ENCODE measurements around the gene COL7A1.

DNA sequence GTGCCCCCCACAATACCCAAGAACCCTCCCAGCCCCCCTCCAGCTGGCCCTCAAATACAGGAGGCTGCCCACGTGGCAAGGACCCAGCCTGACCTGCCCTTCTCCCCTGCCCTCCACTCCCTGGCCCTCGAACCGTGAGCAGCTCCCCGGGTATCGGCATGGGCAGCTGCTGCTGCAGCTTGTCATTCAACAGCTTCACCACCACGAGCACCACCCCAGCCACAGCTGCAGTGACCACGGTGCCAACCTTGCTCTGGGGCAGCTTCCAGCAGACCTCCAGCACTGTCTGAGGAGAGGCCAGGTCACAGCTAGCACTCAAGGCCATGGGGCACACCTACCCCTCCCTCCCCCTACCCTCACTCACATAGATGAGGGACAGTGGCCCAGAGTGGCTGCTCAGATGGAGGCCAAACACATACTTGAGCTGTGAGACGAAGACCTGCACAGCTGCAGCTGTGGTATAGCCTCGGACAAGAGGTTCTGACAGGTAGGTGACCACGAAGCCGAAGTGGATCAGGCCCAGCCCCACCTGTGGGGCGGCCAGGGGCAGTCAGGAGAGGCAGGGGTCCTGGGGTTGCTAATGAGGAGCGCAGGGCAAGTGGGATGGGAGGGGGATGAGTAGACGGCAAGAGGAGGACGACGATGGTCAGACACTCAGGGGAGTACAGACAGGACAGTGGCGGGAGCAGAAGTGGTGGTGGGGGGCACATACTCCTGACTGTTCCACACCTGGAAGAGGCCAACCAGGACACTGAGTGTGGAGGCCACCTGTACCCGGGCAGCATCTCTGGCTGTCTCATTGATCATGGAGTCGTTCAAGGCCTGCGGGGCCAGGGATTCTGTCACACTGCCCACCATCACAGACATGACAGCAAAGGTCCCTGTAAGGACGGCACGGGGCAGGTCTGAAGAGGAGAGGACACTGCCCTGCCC, 36.7 kb upstream of the COL7A1 start:
- TF ChIP-seq, protein P1, sequence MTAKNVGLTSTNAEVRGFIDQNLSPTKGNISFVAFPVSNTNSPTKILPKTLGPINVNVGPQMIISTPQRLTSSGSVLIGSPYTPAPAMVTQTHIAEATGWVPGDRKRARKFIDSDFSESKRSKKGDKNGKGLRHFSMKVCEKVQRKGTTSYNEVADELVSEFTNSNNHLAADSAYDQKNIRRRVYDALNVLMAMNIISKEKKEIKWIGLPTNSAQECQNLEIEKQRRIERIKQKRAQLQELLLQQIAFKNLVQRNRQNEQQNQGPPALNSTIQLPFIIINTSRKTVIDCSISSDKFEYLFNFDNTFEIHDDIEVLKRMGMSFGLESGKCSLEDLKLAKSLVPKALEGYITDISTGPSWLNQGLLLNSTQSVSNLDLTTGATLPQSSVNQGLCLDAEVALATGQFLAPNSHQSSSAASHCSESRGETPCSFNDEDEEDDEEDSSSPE (CRISPR knock-in tag; IDR thresholded peaks at IDR 0.05): no peak
- TF ChIP-seq HNRNPLL (IDR thresholded peaks at IDR 0.05; ENCODE audit: low read depth, low read length, poor library complexity, severe bottlenecking): no peak
- no peak for TF ChIP-seq ZNF274 (CRISPR knock-in tag; IDR thresholded peaks at IDR 0.05)
- TF ChIP-seq PHF8 (CRISPR knock-in tag; IDR thresholded peaks at IDR 0.05): no peak
- no peak for TF ChIP-seq ELF4 (CRISPR knock-in tag; IDR thresholded peaks at IDR 0.05; ENCODE audit: borderline replicate concordance)

All from HepG2 (cell line).